Thyroid gland (tissue), 4 donors: ENCODE measurements around the gene ID4. TPM values are rescaled to one million over a fixed set of nuclear protein-coding genes. Genes with fewer than 3 reads are reported as not detected.
A peak's percentile ranks its signal among the peaks of the same experiment; 100 is the strongest.

Source experiments
- DNase-seq, 2 donors: peaks; one replicate each; pipeline ENCODE4 v3.0.0-alpha.2; 2019
- H3K27ac ChIP-seq, 3 donors: fragments of 200-600 bp; sonication (generic); 1 replicate in 2 of 3; 2 replicates in 1 of 3; pipeline ENCODE4 v1.5.1; 2016 to 2019; ENCODE audit warnings: mild to moderate bottlenecking in 1 of 3, moderate library complexity in 1 of 3
- H3K27me3 ChIP-seq: fragments of 200-600 bp; sonication (generic); one replicate; pipeline ENCODE4 v1.5.1; 2019
- H3K36me3 ChIP-seq, 2 donors: fragments of 200-600 bp; sonication (generic); one replicate each; pipeline ENCODE4 v1.5.1; 2016 to 2019
- H3K4me1 ChIP-seq, 2 donors: fragments of 200-600 bp; sonication (generic); one replicate each; pipeline ENCODE4 v1.5.1; 2017 to 2019
- H3K4me3 ChIP-seq, 3 donors: fragments of 200-600 bp; sonication (generic); replicated peaks in 1 of 3; 1 replicate in 2 of 3; 2 replicates in 1 of 3; pipeline ENCODE4 v1.5.1; 2016; ENCODE audit warnings: mild to moderate bottlenecking in 1 of 3
- H3K9me3 ChIP-seq: fragments of 200-600 bp; sonication (generic); one replicate; pipeline ENCODE4 v1.5.1; 2017
- POLR2A ChIP-seq, 2 donors: fragments of 450-650 bp; IDR thresholded peaks; one replicate each; pipeline ENCODE4 v1.6.1; 2017; ENCODE audit warnings: antibody characterized with exemption in 2 of 2, mild to moderate bottlenecking in 2 of 2, moderate library complexity in 1 of 2
- WGBS, 2 donors: methylation state at CpG; one replicate each; pipeline ENCODE4 v1.1.5; 2017; 5-methylcytosine and 5-hydroxymethylcytosine counted together
- intact Hi-C: fragments of 100-400 bp; cut with DNase I; formaldehyde crosslinking; loops from one replicate; pipeline ENCODE4 v1.15.1; 2023
- total RNA-seq, 4 donors: library from RNA; depleted of rRNA; stranded (reverse); fragments of >200 nt; gene quantifications; one replicate each; pipeline ENCODE4 v1.2.3, GENCODE V29; 2016
- TF ChIP-seq, protein P1 (sequence below), 6 experiments: fragments of 200-600 bp in 3 of 6; fragments of 450-650 bp in 3 of 6; sonication (generic) in 3 of 6; IDR thresholded peaks; one replicate each; pipeline ENCODE4 v1.5.1; 2016 to 2019; ENCODE audit warnings: antibody characterized with exemption in 6 of 6, mild to moderate bottlenecking in 2 of 6, inconsistent platforms in 1 of 6, moderate library complexity in 1 of 6

ID4 gene
- total RNA-seq, 4 donors from 2014 or later: 333 to 768 (median 629) TPM

GRCh38 chr6:19795211-19795610 is 42.0 kb upstream of the ID4 start:
- no peaks in the 10 kb centered on the region for H3K27me3 ChIP-seq
- H3K4me3 ChIP-seq: no peak overlapping the region
- intact Hi-C loops: no loop called here
- H3K36me3 ChIP-seq: no peaks in the 10 kb centered on the region
- DNase-seq: no peak
- peaks cover 9 to 14% of the 10 kb centered on the region in 2 donors for H3K4me1 ChIP-seq
- H3K9me3 ChIP-seq: no peaks in the 10 kb centered on the region
- TF ChIP-seq, protein P1, sequence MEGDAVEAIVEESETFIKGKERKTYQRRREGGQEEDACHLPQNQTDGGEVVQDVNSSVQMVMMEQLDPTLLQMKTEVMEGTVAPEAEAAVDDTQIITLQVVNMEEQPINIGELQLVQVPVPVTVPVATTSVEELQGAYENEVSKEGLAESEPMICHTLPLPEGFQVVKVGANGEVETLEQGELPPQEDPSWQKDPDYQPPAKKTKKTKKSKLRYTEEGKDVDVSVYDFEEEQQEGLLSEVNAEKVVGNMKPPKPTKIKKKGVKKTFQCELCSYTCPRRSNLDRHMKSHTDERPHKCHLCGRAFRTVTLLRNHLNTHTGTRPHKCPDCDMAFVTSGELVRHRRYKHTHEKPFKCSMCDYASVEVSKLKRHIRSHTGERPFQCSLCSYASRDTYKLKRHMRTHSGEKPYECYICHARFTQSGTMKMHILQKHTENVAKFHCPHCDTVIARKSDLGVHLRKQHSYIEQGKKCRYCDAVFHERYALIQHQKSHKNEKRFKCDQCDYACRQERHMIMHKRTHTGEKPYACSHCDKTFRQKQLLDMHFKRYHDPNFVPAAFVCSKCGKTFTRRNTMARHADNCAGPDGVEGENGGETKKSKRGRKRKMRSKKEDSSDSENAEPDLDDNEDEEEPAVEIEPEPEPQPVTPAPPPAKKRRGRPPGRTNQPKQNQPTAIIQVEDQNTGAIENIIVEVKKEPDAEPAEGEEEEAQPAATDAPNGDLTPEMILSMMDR (IDR thresholded peaks at IDR 0.05): no peak
- no peak overlapping the region for H3K27ac ChIP-seq

DNA sequence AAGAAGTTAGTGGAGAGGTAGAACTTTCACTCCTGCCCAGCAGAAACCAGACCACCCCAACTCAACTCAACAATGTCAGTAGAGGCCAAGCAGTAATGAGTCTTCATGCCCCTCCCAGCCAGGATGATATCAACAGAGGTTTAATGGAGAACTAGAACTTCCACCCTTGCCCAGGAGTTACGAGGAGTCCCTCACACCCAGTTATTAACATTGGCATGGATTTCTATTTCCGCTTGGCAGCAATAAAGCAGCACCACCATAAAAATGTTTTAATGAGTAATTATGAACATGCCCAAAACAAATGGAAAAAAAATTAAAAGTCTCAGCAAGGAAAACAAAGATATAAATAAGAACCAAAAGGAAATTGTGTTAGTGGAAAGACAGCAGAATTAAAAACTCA is 40.7 kb upstream of the ID4 start:
- WGBS, 2 donors: 68 to 76% methylated on average over 2 of the region's 2 CpGs
- H3K4me3 ChIP-seq: no peak overlapping the region
- H3K27ac ChIP-seq: no peak overlapping the region
- no peaks in the 10 kb centered on the region for H3K9me3 ChIP-seq
- intact Hi-C loops: no loop called here
- DNase-seq: no peak
- TF ChIP-seq, protein P1 (IDR thresholded peaks at IDR 0.05): no peak
- TF ChIP-seq POLR2A (IDR thresholded peaks at IDR 0.05): no peak
- H3K4me1 ChIP-seq: peaks cover 0 to 5% of the 10 kb centered on the region in 2 donors
- no peaks in the 10 kb centered on the region for H3K27me3 ChIP-seq
- H3K36me3 ChIP-seq: no peaks in the 10 kb centered on the region

GRCh38 chr6:19798362-19798761 is 38.8 kb upstream of the ID4 start:
- Histone ChIP-seq H3K27me3 (no peaks in the 10 kb centered on the region), H3K4me3 (no peak overlapping the region), H3K9me3 (no peaks in the 10 kb centered on the region), H3K36me3 (no peaks in the 10 kb centered on the region), H3K27ac (no peak overlapping the region), H3K4me1 (peaks cover 1 to 8% of the 10 kb centered on the region in 2 donors)
- intact Hi-C loops: no loop called here
- WGBS, 2 donors: 92 to 97% methylated on average over 1 of the region's 1 CpG
- no peak for TF ChIP-seq POLR2A (IDR thresholded peaks at IDR 0.05)
- TF ChIP-seq, protein P1 (IDR thresholded peaks at IDR 0.05): no peak
- no peak for DNase-seq

DNA sequence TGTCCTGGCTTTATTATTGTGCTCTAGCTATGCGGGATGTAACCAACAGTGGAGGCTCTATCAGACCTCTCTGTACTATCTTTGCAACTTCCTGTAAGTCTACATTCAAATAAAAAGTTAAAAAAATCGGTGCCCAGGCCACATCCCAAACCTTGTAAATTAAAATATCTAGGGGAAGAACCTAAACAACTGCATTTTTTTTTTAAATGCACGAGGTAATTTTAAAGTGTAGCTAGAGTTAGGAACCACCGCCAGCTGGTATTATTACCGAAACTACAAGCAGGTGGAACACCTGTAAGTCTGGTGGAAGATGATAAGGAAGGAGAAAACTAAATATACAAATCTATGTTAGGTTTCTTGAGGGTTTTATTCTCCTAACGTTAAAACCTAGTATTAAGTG is 34.5 kb upstream of the ID4 start:
- H3K27ac ChIP-seq: peak overlapping the region in 2 of 3 donors; percentile 98 to 99
- H3K4me1 ChIP-seq: peaks cover 8 to 19% of the 10 kb centered on the region in 2 donors
- no peak for TF ChIP-seq POLR2A (IDR thresholded peaks at IDR 0.05)
- TF ChIP-seq, protein P1 (IDR thresholded peaks at IDR 0.05): no peak
- no peaks in the 10 kb centered on the region for H3K9me3 ChIP-seq
- no peaks in the 10 kb centered on the region for H3K36me3 ChIP-seq
- no peak for DNase-seq
- no peak overlapping the region for H3K4me3 ChIP-seq
- intact Hi-C loops: no loop called here
- WGBS, 2 donors: 79 to 82% methylated on average over 6 of the region's 6 CpGs
- no peaks in the 10 kb centered on the region for H3K27me3 ChIP-seq

- Histone ChIP-seq H3K36me3 (no peaks in the 10 kb centered on the region), H3K4me3 (peak overlapping the region in 2 of 3 donors; percentile 42 to 46), H3K9me3 (no peaks in the 10 kb centered on the region), H3K4me1 (peaks cover 8 to 19% of the 10 kb centered on the region in 2 donors), H3K27me3 (no peaks in the 10 kb centered on the region), H3K27ac (peak overlapping the region; percentile 97 to 99 (median 98))
- no peak for DNase-seq
- TF ChIP-seq, protein P1 (IDR thresholded peaks at IDR 0.05): no peak
- no peak for TF ChIP-seq POLR2A (IDR thresholded peaks at IDR 0.05)
- intact Hi-C loops: no loop called here
- 36 to 38% methylated on average over 9 of the region's 9 CpGs for WGBS, 2 donors
Observed at GRCh38 chr6:19803331-19804204, 33.6 kb upstream of the ID4 start.
